Measurements from ENCODE around the gene ZNF746.

The ZNF746 gene

GRCh38 chr7:149477494-149478443 lies 19.8 kb downstream of the ZNF746 start:
- Histone ChIP-seq H3K27me3 (ENCODE audit: control insufficient read depth, insufficient read depth, low read length) (no peaks in the 10 kb centered on the region), H3K36me3 (ENCODE audit: control insufficient read depth, insufficient read depth, low read length) (peaks cover 19% of the 10 kb centered on the region), H3K27ac (ENCODE audit: low read depth, low read length) (no peak overlapping the region)

GRCh38 chr7:149476791-149477190 lies 20.8 kb downstream of the ZNF746 start:
- H3K27ac ChIP-seq (ENCODE audit: low read depth, low read length): no peak overlapping the region
- peaks cover 19% of the 10 kb centered on the region for H3K36me3 ChIP-seq (ENCODE audit: control insufficient read depth, insufficient read depth, low read length)
- H3K27me3 ChIP-seq (ENCODE audit: control insufficient read depth, insufficient read depth, low read length): no peaks in the 10 kb centered on the region
- no peak overlapping the region for H3K9ac ChIP-seq (ENCODE audit: low read length)
- H3K4me1 ChIP-seq (ENCODE audit: control insufficient read depth, insufficient read depth, low read length): no peaks in the 10 kb centered on the region
- no peak overlapping the region for H3K4me3 ChIP-seq (ENCODE audit: low read length)

More at GRCh38 chr7:149477494-149478443, 19.8 kb downstream of the ZNF746 start:
- no peaks in the 10 kb centered on the region for H3K4me1 ChIP-seq (ENCODE audit: control insufficient read depth, insufficient read depth, low read length)
- no peak overlapping the region for H3K9ac ChIP-seq (ENCODE audit: low read length)
- H3K4me3 ChIP-seq (ENCODE audit: low read length): no peak overlapping the region

- no peaks in the 10 kb centered on the region for H3K27me3 ChIP-seq (ENCODE audit: control insufficient read depth, insufficient read depth, low read length)
- H3K4me3 ChIP-seq (ENCODE audit: low read length): no peak overlapping the region
- no peak overlapping the region for H3K9ac ChIP-seq (ENCODE audit: low read length)
- H3K4me1 ChIP-seq (ENCODE audit: control insufficient read depth, insufficient read depth, low read length): no peaks in the 10 kb centered on the region
- H3K27ac ChIP-seq (ENCODE audit: low read depth, low read length): no peak overlapping the region
- H3K36me3 ChIP-seq (ENCODE audit: control insufficient read depth, insufficient read depth, low read length): peaks cover 23% of the 10 kb centered on the region
Measured at GRCh38 chr7:149475121-149476045, 22.2 kb downstream of the ZNF746 start.

GRCh38 chr7:149474309-149475120 lies 23.1 kb downstream of the ZNF746 start:
- H3K27me3 ChIP-seq (ENCODE audit: control insufficient read depth, insufficient read depth, low read length): no peaks in the 10 kb centered on the region
- H3K9ac ChIP-seq (ENCODE audit: low read length): no peak overlapping the region
- no peak overlapping the region for H3K27ac ChIP-seq (ENCODE audit: low read depth, low read length)
- no peaks in the 10 kb centered on the region for H3K4me1 ChIP-seq (ENCODE audit: control insufficient read depth, insufficient read depth, low read length)
- H3K36me3 ChIP-seq (ENCODE audit: control insufficient read depth, insufficient read depth, low read length): peaks cover 23% of the 10 kb centered on the region
- H3K4me3 ChIP-seq (ENCODE audit: low read length): no peak overlapping the region

- Histone ChIP-seq H3K4me1 (ENCODE audit: control insufficient read depth, insufficient read depth, low read length) (no peaks in the 10 kb centered on the region), H3K27me3 (ENCODE audit: control insufficient read depth, insufficient read depth, low read length) (no peaks in the 10 kb centered on the region), H3K27ac (ENCODE audit: low read depth, low read length) (no peak overlapping the region), H3K9ac (ENCODE audit: low read length) (no peak overlapping the region), H3K36me3 (ENCODE audit: control insufficient read depth, insufficient read depth, low read length) (peaks cover 22% of the 10 kb centered on the region), H3K4me3 (ENCODE audit: low read length) (no peak overlapping the region)
Measured at GRCh38 chr7:149473251-149473650, 24.4 kb downstream of the ZNF746 start.

GRCh38 chr7:149471289-149471953 lies 26.2 kb downstream of the ZNF746 start:
- H3K4me3 ChIP-seq (ENCODE audit: low read length): no peak overlapping the region
- no peak overlapping the region for H3K9ac ChIP-seq (ENCODE audit: low read length)
- H3K36me3 ChIP-seq (ENCODE audit: control insufficient read depth, insufficient read depth, low read length): peaks cover 11% of the 10 kb centered on the region
- no peaks in the 10 kb centered on the region for H3K4me1 ChIP-seq (ENCODE audit: control insufficient read depth, insufficient read depth, low read length)
- H3K27me3 ChIP-seq (ENCODE audit: control insufficient read depth, insufficient read depth, low read length): no peaks in the 10 kb centered on the region
- H3K27ac ChIP-seq (ENCODE audit: low read depth, low read length): no peak overlapping the region

GRCh38 chr7:149469806-149470205 lies 27.8 kb downstream of the ZNF746 start:
- Histone ChIP-seq H3K36me3 (ENCODE audit: control insufficient read depth, insufficient read depth, low read length) (peaks cover 7% of the 10 kb centered on the region), H3K9ac (ENCODE audit: low read length) (no peak overlapping the region), H3K4me1 (ENCODE audit: control insufficient read depth, insufficient read depth, low read length) (no peaks in the 10 kb centered on the region), H3K27me3 (ENCODE audit: control insufficient read depth, insufficient read depth, low read length) (no peaks in the 10 kb centered on the region), H3K4me3 (ENCODE audit: low read length) (no peak overlapping the region), H3K27ac (ENCODE audit: low read depth, low read length) (no peak overlapping the region)

- H3K9ac ChIP-seq (ENCODE audit: low read length): no peak overlapping the region
- H3K4me1 ChIP-seq (ENCODE audit: control insufficient read depth, insufficient read depth, low read length): no peaks in the 10 kb centered on the region
- H3K36me3 ChIP-seq (ENCODE audit: control insufficient read depth, insufficient read depth, low read length): peaks cover 4% of the 10 kb centered on the region
- H3K4me3 ChIP-seq (ENCODE audit: low read length): no peak overlapping the region
- H3K27me3 ChIP-seq (ENCODE audit: control insufficient read depth, insufficient read depth, low read length): no peaks in the 10 kb centered on the region
- no peak overlapping the region for H3K27ac ChIP-seq (ENCODE audit: low read depth, low read length)
Measured at GRCh38 chr7:149468208-149468607, 29.4 kb downstream of the ZNF746 start.

- H3K36me3 ChIP-seq (ENCODE audit: control insufficient read depth, insufficient read depth, low read length): peaks cover 4% of the 10 kb centered on the region
- no peak overlapping the region for H3K4me3 ChIP-seq (ENCODE audit: low read length)
- no peak overlapping the region for H3K27ac ChIP-seq (ENCODE audit: low read depth, low read length)
- no peak overlapping the region for H3K9ac ChIP-seq (ENCODE audit: low read length)
- no peaks in the 10 kb centered on the region for H3K4me1 ChIP-seq (ENCODE audit: control insufficient read depth, insufficient read depth, low read length)
- H3K27me3 ChIP-seq (ENCODE audit: control insufficient read depth, insufficient read depth, low read length): no peaks in the 10 kb centered on the region
Measured at GRCh38 chr7:149467321-149467859, 30.2 kb downstream of the ZNF746 start.

- Histone ChIP-seq H3K36me3 (ENCODE audit: control insufficient read depth, insufficient read depth, low read length) (no peaks in the 10 kb centered on the region), H3K27ac (ENCODE audit: low read depth, low read length) (no peak overlapping the region), H3K27me3 (ENCODE audit: control insufficient read depth, insufficient read depth, low read length) (no peaks in the 10 kb centered on the region), H3K4me1 (ENCODE audit: control insufficient read depth, insufficient read depth, low read length) (no peaks in the 10 kb centered on the region), H3K4me3 (ENCODE audit: low read length) (no peak overlapping the region), H3K9ac (ENCODE audit: low read length) (no peak overlapping the region)
Measured at GRCh38 chr7:149466364-149466763, 31.2 kb downstream of the ZNF746 start.

GRCh38 chr7:149463500-149464161 lies 34.0 kb downstream of the ZNF746 start:
- Histone ChIP-seq H3K4me1 (ENCODE audit: control insufficient read depth, insufficient read depth, low read length) (peaks cover 3% of the 10 kb centered on the region), H3K9ac (ENCODE audit: low read length) (no peak overlapping the region), H3K27me3 (ENCODE audit: control insufficient read depth, insufficient read depth, low read length) (no peaks in the 10 kb centered on the region), H3K4me3 (ENCODE audit: low read length) (no peak overlapping the region), H3K27ac (ENCODE audit: low read depth, low read length) (no peak overlapping the region), H3K36me3 (ENCODE audit: control insufficient read depth, insufficient read depth, low read length) (no peaks in the 10 kb centered on the region)

Measured in rectal smooth muscle tissue (tissue), 1 donor.